Fibroblast of skin of left quadriceps (primary cell): ENCODE measurements around the gene UNC13A.

Source experiments
- DNase-seq, 2 experiments: peaks; one replicate each; pipeline ENCODE4 v3.0.0-alpha.2; 2013; ENCODE audit warnings: low read depth in 2 of 2

Gene UNC13A

GRCh38 chr19:17669419-17669818 lies 18.7 kb downstream of the UNC13A start:
- DNase-seq, result no peak

DNA sequence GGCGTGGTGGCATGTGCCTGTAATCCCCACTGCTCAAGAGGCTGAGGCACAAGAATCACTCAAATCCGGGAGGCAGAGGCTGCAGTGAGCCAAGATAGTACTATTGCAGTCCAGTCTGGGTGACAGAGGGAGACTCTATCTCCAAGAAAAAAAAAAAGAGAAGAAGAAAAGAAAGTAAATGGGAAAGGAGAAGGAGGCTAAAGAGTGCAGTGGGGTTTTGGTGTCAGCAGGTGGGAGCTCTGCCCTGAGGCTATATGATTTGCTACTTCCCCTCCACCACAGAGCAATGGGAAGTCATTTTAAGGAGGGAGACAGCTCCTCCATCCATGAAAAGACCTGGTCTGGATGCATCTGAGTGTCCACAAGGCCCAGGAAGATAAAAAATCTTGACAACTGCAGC lies 23.1 kb downstream of the UNC13A start:
- DNase-seq, result no peak

DNA sequence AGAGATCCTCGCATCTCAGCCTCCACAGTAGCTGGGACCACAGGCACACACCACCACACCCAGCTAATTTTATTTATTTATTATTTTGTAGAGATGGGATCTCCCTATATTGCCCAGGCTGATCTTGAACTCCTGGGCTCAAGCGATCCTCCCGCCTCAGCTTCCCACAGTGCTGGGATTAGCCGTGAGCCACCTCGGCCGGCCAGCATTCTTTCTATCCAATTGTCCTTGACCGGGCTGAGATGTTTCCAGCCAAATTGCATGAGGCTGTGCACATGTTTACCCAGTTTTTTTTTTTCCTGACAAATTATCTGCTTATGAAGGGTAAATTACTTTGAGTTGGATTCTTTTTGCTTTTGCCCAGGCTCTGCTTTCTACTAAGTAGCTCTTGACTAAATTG lies 28.2 kb downstream of the UNC13A start:
- DNase-seq, result no peak

DNA sequence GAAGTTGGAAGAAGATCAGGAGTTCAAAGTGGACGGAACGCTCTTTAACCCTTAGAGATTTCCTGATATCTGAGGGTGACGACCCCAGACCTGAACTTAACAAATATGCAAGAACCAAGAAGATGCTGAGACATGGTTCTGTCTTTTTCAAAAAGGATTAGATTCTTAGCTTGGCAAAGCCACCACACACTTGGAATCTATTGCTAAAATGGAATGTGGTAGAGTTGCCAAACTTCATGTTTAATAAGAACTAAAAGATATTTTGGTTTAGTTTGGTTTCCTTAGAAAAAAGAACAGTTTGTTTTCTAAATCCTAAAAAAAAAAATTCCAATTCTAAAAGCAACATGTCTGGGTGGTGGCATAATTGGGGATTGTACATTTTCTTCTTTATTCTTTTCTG lies 29.5 kb downstream of the UNC13A start:
- DNase-seq, result no peak

GRCh38 chr19:17658240-17658639 lies 29.9 kb downstream of the UNC13A start:
- no peak for DNase-seq

- no peak for DNase-seq
Observed at GRCh38 chr19:17656970-17657369, 31.2 kb downstream of the UNC13A start.

GRCh38 chr19:17655751-17656472 lies 32.2 kb downstream of the UNC13A start:
- no peak for DNase-seq

DNA sequence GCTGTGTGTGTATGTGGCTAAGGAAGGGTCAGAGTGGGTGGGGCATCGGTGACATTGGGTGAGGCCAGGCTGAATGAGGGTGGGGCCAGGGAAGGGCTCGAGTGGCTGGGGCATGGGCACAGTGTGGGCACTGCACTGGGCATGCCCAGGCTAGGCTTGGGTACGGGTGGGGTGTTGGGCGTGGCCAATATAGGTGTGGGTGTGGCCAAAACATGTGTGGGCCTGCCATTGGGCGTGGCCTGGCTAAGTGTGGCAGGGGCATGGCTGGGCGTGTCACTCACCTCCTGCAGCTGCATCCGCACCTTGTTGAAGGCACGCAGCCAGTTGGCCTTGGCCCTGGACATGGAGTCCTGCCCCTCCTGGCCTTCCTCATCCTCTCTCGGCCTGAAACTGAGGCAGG lies 33.2 kb downstream of the UNC13A start:
- DNase-seq, result no peak

DNA sequence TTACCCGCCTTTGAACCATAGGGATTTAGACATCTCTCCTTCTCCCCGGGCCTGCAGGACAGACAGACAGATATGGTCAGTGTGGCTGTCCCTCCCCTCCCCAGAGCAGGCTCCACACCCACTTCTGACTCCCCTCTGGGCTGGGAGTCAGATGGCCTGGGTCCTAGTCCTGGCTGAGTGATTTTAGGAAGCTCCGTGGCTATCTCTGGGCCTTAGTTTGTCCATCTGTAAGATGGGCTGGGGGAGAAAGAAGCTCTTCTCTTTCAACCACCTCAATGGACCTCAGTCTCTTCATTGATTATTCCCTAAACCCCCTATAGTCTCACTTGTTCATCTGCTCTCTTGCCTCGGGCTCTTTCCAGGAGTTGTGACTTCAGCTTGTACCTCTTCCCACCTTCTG lies 35.5 kb downstream of the UNC13A start:
- no peak for DNase-seq

DNA sequence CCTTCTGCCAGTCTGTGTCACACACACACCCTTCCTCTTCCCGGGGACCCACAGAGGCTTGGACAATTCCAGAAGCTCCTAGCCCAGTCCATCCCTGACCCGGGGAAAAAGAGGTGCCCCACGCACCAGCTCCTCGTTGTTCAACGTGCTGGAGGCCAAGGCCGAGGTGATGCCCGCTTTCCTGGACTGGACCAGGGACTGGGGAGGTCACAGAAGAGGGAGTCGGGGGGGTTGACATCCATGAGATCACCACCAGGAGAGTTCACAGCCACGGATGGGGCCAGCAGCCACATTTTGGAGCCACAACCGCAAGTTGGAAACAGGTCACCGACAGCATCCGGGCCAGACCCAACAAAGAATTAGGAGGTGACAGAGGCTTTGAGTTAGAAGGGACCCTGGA lies 39.4 kb downstream of the UNC13A start:
- no peak for DNase-seq

DNA sequence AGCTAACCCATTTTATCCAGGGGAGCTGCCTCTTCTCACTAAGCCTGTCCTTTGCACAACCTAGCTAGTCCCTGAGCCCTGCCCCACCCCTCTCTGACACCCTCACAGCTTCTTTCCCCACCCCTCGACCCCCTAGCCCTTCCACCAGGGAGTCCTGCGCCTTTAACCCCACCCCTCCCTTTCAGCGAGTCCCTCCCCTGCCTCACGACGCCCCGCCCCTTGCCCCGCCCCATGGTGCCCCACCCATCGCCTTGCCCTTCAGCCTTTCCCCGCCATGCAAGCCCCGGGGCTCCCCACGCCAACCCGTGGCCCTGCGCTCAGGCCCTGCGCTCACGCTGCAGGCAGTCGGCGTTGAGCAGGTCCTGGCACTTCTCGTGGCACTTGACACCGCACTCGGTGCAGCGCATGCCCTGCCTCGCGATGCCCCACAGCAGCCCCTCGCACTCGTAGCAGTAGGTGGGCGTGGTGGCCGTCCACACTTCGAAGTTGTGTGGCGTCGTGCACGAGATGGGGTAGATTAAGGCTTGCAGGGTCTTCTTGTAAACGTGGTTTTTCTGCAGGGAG lies 40.0 kb downstream of the UNC13A start:
- DNase-seq, result no peak

DNA sequence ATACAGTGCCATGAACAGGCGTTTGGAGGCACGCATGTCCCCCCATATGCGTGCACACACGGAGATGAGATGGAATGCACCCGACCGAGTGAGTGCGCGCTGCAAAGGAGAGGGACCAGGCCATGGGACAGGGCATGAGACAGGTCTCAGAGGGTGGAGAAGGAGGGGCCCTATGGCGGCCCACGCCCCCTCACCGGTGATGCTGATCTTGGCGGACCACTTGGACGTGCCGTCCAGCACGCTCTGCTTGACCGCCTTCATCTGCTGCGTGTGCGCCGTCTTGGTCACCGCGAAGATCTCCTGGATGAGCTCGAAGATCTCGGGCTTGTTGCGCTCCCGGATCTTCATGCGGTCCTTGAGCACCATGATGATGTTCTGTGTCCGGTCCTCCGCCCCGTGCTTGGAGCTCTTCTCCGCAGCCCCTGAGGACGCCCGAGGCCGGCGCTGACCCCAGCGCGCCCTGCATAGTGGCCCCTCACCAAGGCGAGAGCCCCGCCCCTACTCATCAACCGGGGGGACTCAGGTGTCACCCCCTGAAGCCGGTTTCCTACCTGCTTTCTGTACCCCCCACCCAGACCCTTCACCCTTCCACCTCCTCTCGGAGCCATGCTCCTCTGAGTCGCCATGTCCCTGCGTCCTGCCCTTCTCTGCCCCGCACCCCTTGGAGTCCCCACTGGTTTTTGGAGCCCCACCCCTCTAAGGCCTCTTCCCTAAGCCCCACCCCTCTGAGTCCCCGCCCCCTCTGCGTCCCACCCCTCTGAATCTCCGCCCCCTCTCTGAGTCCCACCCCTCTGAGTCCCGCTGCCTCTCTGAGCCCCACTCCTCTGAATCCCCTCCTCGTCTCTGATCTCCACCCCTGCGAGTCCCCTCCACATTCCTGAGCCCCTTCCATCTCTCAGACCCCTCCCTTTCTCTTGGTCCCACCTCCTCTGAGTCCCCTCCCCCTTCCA lies 40.8 kb downstream of the UNC13A start:
- DNase-seq, result no peak

GRCh38 chr19:17646441-17646840 lies 41.7 kb downstream of the UNC13A start:
- DNase-seq, result no peak

- no peak for DNase-seq
Observed at GRCh38 chr19:17645339-17645963, 42.7 kb downstream of the UNC13A start.

DNA sequence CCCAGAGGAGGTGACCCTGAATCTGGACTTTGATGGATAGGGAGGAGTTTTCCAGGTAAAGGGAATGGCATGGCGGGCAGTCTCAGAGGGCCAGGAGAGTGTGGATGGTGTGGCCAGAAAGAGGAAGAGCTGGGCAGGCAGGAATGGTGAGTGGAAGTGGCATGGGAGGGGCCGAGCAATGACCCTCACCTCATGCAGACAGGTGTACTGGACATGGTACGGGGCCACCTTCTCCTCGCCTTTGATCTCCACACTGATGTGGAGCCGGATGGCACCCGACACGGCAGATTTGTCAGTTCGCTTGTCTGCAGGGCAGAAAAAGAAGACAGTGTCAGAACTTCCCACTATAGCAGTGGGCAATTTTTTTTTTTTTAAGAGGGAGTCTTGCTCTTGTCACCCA lies 45.5 kb downstream of the UNC13A start:
- no peak for DNase-seq

- no peak for DNase-seq
Observed at GRCh38 chr19:17641846-17642245, 46.3 kb downstream of the UNC13A start.

DNA sequence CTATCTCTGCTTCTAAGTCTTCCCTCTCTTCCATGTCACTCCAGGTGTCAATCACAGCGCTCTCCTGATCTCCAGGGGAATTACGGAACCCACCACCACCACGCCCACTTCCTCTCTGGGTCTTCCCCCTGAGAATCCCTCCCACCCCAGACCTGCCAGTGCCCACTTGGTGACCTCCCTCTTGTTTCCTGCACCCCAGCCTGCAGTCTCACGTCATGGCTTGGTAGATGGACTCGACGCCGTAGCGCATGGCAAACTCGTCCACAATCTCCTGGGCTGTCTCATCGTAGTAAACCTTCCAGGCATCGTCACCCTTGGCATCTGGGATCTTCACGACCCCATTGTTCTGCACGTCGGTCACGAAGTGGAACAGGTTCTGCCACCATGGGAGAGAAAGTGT lies 47.0 kb downstream of the UNC13A start:
- DNase-seq, result no peak

DNA sequence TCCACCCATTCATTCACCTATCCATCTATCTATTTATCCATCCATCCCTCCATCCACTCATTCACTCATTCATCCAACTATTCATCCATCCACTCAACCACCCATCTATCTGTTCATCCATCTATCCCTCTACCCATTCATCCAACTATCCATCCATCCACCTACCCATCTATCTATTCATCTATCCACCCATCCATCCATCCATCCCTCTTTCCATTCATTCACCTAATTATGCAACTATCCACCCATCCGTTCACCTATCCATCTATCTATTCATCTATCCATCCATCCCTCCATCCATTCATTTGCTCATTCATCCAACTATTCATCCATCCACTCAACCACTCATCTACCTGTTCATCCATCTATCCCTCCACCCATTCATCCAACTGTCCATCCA lies 54.5 kb downstream of the UNC13A start:
- no peak for DNase-seq

GRCh38 chr19:17632577-17632976 lies 55.6 kb downstream of the UNC13A start:
- DNase-seq, result no peak

DNA sequence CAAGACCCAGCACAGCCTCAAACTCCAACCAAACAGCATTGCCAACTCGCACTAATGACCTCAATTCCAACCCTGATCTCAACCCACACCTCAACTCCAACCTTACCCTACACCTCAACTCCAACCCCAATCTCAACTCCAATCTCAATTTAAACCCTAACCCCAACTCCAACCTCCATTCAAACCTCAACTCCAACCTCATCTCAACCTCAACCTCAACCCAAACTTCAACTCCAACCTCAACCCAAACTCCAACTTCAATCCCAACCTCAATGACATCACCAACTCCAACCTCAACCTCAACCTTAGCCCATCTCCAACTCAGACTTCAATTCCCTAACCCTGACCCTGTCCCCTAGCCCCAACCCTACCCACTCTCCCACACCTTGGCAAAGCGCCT lies 58.4 kb downstream of the UNC13A start:
- DNase-seq, result no peak

DNA sequence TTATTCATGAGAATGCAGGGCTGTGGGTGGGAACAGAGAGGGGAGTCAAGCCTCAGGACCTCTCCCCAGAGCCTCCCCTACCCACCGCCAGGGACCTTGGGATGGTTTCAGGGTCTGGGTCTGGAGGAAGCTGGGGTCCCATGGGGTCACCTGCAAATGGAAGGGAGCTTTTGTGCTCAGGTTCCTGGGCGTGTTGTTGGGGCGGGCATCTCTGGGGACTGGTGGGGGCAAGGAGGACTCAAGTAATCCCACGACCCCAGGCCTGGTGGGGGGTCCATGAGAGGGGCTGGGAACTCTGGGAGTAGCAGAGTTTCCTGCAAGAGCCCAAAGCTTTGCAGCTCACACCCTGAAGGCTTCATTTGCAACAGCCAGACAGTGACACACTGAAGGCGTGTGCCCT lies 60.2 kb downstream of the UNC13A start:
- no peak for DNase-seq

DNA sequence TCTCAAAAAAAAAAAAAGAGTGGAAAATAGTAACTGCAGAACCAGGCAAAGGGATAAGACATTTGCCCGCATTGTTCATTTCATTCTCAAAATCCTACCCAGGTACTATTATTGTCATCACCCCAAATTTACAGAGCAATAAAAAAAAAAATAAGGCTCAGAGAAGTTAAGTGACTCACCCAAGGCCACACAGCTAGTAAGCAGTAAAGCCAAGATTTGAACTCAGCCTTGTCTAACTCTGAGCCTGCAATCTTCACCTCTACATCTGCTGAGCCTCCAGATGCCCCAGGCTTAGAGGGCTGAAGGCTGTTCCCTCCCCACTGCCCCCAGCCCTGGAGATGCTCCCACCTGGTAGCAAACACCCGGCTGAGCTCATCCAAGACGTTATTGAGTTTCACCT lies 61.0 kb downstream of the UNC13A start:
- DNase-seq, result no peak
